MM.1S (cell line): ENCODE measurements around the gene MOCS2.

Experiments used
- CTCF ChIP-seq: fragments of 300-600 bp; sonication (generic); IDR thresholded peaks from 2 replicates; pipeline ENCODE4 v1.5.1; 2016; ENCODE audit warnings: antibody characterized with exemption, low read length, mixed read lengths
- EZH2phosphoT487 ChIP-seq: fragments of 300-600 bp; sonication (generic); IDR thresholded peaks from 2 replicates; pipeline ENCODE4 v1.6.1; 2018; ENCODE audit warnings: antibody characterized with exemption, low read length

- no peak for TF ChIP-seq CTCF
- no peak for TF ChIP-seq EZH2phosphoT487
Observed at GRCh38 chr5:53100606-53101005, 9.0 kb downstream of the MOCS2 start.
